OCI-LY1 (cell line): ENCODE data around the gene JPH3.

ENCODE experiments used
- H2AFZ ChIP-seq: fragments of 200-600 bp; sonication (generic), shearing (Covaris generic); 2 replicates; pipeline ENCODE4 v1.6.0; 2014; ENCODE audit warnings: antibody characterized with exemption, mild to moderate bottlenecking, low read length
- H3F3A ChIP-seq: fragments of 200-600 bp; sonication (generic), shearing (Covaris generic); 2 replicates; pipeline ENCODE4 v1.6.0; 2014; ENCODE audit warnings: mild to moderate bottlenecking, antibody characterized with exemption, low read length, moderate library complexity; ENCODE audit not compliant: insufficient read depth
- H3K27ac ChIP-seq: fragments of 200-600 bp; sonication (generic); 2 replicates; pipeline ENCODE4 v1.5.1; 2014; ENCODE audit warnings: low read length, mixed run types, mild to moderate bottlenecking, low read depth; ENCODE audit not compliant: poor library complexity, severe bottlenecking
- H3K27me3 ChIP-seq: fragments of 200-600 bp; sonication (generic); 2 replicates; pipeline ENCODE4 v1.6.0; 2014; ENCODE audit warnings: antibody characterized with exemption, mild to moderate bottlenecking, low read length, moderate library complexity; ENCODE audit not compliant: insufficient read depth
- H3K36me3 ChIP-seq: fragments of 200-600 bp; sonication (generic); 2 replicates; pipeline ENCODE4 v1.6.1; 2014; ENCODE audit warnings: mild to moderate bottlenecking, antibody characterized with exemption, low read length, moderate library complexity, mixed read lengths; ENCODE audit not compliant: insufficient read depth
- H3K4me1 ChIP-seq: fragments of 200-600 bp; sonication (generic); 2 replicates; pipeline ENCODE4 v1.5.1; 2014; ENCODE audit warnings: mild to moderate bottlenecking, low read length, moderate library complexity; ENCODE audit not compliant: insufficient read depth, severe bottlenecking
- H3K4me2 ChIP-seq: fragments of 200-600 bp; sonication (generic), shearing (Covaris generic); 2 replicates; pipeline ENCODE4 v1.6.1; 2014; ENCODE audit warnings: low read length
- H3K4me3 ChIP-seq: fragments of 200-600 bp; sonication (generic); 2 replicates; pipeline ENCODE4 v1.5.1; 2014; ENCODE audit warnings: low read length, low read depth, mild to moderate bottlenecking, mixed read lengths; ENCODE audit not compliant: poor library complexity, severe bottlenecking
- H3K79me2 ChIP-seq: fragments of 200-600 bp; shearing (Covaris generic); 2 replicates; pipeline ENCODE4 v1.6.1; 2016; ENCODE audit warnings: mixed run types, low read length, mixed read lengths; ENCODE audit not compliant: insufficient read depth
- H3K9ac ChIP-seq: fragments of 200-600 bp; sonication (generic), shearing (Covaris generic); 2 replicates; pipeline ENCODE4 v1.6.1; 2014; ENCODE audit warnings: mild to moderate bottlenecking, low read length, mixed read lengths
- H3K9me2 ChIP-seq: fragments of 200-600 bp; sonication (generic), shearing (Covaris generic); 2 replicates; pipeline ENCODE4 v1.6.1; 2014; ENCODE audit warnings: low read depth, mild to moderate bottlenecking, low read length, mixed read lengths
- H3K9me3 ChIP-seq: fragments of 200-600 bp; shearing (Covaris generic); 2 replicates; pipeline ENCODE4 v1.6.1; 2014; ENCODE audit warnings: low read length, mixed read lengths
- H4K20me1 ChIP-seq: fragments of 200-600 bp; sonication (generic), shearing (Covaris generic); 2 replicates; pipeline ENCODE4 v1.6.0; 2016; ENCODE audit warnings: mild to moderate bottlenecking, low read length; ENCODE audit not compliant: insufficient read depth
- CTCF ChIP-seq: fragments of 200-600 bp; sonication (generic), shearing (Covaris generic); IDR thresholded peaks from 2 replicates; pipeline ENCODE4 v1.5.1; 2017; ENCODE audit warnings: mild to moderate bottlenecking, antibody characterized with exemption, low read length, moderate library complexity, mixed read lengths
- EZH2 ChIP-seq: fragments of 200-600 bp; sonication (generic), shearing (Covaris generic); IDR thresholded peaks from 2 replicates; pipeline ENCODE4 v1.8.0; 2017; ENCODE audit warnings: borderline replicate concordance, mixed run types, mild to moderate bottlenecking, antibody characterized with exemption, low read length, moderate library complexity, mixed read lengths

JPH3 gene

DNA sequence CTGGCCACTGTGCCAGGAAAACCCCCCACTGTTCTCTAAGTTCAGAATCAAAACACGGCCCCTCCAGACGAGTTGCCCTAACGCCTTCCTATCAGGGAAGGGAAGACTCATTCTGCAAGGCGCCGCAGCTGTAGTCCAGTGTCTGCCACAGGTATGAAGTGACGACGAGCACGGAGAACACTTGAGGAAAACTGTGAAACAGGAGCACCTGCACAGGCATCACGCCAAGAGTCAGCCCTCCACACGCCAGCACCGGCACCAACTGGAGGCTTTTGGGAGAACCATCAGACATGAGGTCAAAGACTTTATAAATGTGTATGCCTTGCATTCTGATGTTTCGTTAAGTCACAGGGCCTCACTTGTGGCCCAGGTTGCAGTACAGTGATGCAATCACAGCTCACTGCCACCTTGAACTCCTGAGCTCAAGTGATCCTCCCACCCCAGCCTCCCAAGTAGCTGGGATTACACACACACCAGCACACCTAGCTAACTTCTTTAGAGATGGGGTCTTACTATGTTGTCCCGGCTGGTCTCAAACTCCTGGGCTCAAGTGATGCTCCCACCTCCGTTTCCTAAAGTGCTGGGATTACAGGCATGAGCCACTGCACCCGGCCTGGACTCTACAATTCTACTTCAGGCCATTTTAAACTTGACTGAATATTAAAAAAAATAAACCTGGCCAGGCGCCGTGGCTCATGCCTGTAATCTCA lies 140.6 kb downstream of the JPH3 start:
- Histone ChIP-seq H4K20me1 (no peaks in the 10 kb centered on the region), H2AFZ (no peak overlapping the region), H3K36me3 (peaks cover 88% of the 10 kb centered on the region), H3K4me1 (peaks cover 15% of the 10 kb centered on the region), H3F3A (no peaks in the 10 kb centered on the region), H3K79me2 (peaks cover 17% of the 10 kb centered on the region; the same call in 1 of the 2 replicates), H3K4me2 (no peak overlapping the region), H3K27ac (peak overlapping the region; percentile 71), H3K27me3 (no peaks in the 10 kb centered on the region), H3K4me3 (no peak overlapping the region), H3K9ac (no peak overlapping the region), H3K9me3 (no peaks in the 10 kb centered on the region), H3K9me2 (no peaks in the 10 kb centered on the region)
- TF ChIP-seq CTCF (no peak), EZH2 (no peak)

DNA sequence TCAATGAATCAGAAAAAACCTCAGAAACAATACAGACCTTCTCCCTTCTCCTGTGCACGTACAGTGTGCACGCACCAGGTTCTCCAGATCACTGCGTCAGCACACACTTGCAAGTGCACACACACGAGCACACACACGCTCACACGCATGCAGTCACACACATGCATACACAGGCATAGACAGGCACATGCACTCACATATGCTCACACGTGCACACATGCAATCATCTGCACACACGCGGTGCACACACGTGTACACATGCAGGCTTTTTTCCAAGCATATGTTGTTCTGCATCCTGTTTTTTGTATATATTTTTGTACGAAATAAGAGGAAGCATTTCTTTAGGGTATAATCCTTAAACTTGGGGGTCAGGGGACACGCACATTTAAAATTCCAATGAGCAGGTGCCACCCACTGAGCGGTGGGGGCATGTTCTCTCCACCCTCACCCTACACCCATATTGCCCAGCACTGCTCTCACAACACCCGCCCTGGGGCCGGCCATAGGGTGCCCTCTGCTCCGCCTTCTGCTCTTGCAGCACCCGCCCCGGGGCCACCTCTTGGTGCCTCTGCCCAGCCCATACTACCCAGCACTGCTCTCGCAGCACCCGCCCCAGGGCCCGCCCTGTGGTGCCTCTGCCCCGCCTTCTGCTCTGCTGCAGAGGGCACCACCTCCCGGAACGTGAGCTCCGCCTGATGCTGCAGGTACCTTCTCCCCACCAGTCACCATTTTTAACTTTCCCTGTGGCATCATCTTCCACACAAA lies 142.6 kb downstream of the JPH3 start:
- Histone ChIP-seq H3F3A (no peaks in the 10 kb centered on the region), H3K9me2 (no peaks in the 10 kb centered on the region), H3K27me3 (no peaks in the 10 kb centered on the region), H3K9me3 (no peaks in the 10 kb centered on the region), H3K36me3 (peaks cover 97% of the 10 kb centered on the region), H3K9ac (no peak overlapping the region), H4K20me1 (no peaks in the 10 kb centered on the region), H3K79me2 (peaks cover 17% of the 10 kb centered on the region; the same call in 1 of the 2 replicates), H3K4me2 (no peak overlapping the region), H3K4me3 (no peak overlapping the region), H3K27ac (no peak overlapping the region), H3K4me1 (peaks cover 15% of the 10 kb centered on the region), H2AFZ (no peak overlapping the region)
- no peak for TF ChIP-seq EZH2
- TF ChIP-seq CTCF: no peak

DNA sequence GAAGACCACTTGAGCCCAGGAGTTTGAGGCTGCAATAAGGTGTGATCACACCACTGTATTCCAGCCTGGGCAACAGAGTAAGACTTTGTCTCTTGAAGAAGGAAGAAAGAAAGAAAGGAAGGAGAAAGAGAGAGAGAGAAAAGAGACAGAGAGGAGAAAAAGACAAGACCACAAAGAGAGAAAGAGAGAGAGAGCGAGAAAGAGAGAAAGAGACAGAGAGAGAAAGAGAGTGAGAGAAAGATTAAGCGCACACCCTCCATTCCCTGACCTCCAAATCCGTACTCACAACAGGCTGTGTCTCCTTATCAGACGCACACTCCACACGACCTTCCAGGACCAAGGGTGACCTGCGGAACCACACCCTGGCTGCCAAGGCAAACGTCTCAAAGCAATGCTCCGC lies 143.9 kb downstream of the JPH3 start:
- Histone ChIP-seq H3F3A (no peaks in the 10 kb centered on the region), H3K4me1 (peaks cover 2% of the 10 kb centered on the region), H3K4me3 (no peak overlapping the region), H3K27ac (no peak overlapping the region), H3K9me3 (no peaks in the 10 kb centered on the region), H3K79me2 (peaks cover 17% of the 10 kb centered on the region; the same call in 1 of the 2 replicates), H3K27me3 (no peaks in the 10 kb centered on the region), H3K36me3 (peaks cover 97% of the 10 kb centered on the region), H4K20me1 (no peaks in the 10 kb centered on the region), H2AFZ (no peak overlapping the region), H3K9ac (no peak overlapping the region), H3K9me2 (no peaks in the 10 kb centered on the region), H3K4me2 (no peak overlapping the region)
- TF ChIP-seq CTCF (no peak), EZH2 (no peak)
